Measurements from ENCODE around the gene MMP23B.
"Not testable (repeated sequence)": the region's sequence is repeated elsewhere in the genome, so short reads cannot be mapped to it uniquely, and the experiment has no call there.

The MMP23B gene

DNA sequence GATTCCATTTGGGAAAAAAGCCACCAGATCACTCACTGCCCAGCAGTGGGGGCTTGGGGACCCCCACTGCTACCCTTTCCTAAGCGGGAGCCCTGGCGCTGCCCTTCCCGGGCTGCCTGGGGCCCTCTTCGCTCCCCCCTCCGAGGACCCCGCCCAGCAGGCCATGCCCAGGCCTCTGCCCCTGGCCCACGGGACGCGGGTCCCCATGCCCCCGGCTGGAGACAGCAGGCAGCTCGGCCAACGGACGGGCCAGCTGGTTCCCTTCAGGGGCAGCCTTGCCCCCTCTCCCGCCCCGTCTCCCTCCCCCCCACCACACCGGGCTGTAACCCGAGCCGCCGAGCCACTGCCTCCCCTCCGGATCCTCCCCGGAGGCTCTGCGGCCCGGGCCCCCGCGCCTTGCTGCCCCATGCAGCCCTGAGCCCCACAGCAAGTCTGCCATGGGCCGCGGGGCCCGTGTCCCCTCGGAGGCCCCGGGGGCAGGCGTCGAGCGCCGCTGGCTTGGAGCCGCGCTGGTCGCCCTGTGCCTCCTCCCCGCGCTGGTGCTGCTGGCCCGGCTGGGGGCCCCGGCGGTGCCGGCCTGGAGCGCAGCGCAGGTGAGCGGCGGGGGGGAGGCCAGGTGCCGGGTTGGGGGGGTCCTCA is at the start of gene MMP23B:
MMP23B (plus strand) TSS at position 392 of the 639 bp plus-strand sequence; CDS start at position 438, 46 bp downstream.
- no peak for DNase-seq

DNA sequence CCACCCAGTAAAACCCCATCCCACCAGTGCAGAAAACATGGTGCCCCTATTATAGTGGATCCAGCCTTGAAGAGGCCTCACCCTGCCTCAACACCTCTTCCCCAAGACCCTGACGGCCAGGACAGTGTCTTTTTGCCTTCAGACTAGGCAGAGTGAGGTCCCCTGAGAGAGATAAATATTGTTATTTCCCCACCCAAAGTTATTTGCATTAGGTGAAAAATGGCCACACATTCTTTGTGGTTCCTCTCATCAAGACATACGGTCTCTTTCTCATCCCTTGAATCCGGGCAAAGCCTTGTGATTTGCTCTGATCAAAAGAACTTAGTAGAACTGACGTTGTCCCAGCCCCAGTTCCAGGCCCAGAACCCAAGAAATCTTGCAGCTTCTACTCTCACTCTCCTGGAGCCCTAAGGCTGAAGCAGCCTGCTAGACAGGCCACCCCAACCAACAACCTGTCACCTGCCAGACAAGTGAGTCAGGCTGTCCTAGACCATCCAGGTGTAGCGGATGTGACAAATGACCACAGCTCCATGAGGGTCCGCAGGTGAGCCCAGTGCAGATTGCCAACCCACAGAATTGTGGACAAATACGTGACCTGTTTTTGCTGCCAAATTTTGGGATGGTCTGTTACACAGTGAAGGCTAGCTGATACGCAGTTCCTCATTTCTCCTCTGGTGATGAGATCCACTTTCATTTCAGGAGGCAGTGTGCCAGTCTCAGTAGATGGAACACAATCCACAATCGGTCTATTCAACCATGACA is 49.2 kb upstream of the MMP23B start:
- DNase-seq: no peak

DNA sequence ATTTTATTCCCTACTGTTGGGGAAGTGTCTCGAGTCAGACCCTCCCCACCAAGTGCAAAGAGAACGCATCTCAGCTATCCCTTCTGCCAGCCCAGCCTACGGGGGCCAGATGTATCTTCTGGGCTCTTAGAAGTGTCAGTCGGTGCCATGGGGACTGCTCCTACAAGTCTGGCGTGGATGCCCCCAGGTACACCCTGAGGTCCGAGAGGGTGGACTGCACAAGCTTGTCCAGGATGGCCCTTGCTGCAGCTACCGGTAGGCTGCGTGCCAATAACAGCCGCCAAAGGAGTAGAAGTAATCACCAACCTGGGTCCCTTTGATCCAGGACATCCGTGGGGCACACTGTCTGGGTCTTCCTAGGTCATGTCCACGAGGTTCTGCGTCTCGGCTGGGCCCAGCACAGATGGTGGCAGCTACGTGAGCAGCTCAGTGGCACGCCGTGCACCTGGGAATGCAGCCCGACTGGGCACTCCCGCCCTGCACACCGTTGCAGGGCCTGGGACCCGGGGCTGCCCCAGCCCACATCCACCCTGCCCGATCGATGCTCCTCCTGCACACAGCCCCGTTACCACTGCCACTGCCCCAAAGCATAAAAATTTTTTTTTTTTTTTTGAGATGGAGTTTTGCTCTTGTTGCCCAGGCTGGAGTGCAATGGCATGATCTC is 48.5 kb upstream of the MMP23B start:
- DNase-seq: no peak

DNA sequence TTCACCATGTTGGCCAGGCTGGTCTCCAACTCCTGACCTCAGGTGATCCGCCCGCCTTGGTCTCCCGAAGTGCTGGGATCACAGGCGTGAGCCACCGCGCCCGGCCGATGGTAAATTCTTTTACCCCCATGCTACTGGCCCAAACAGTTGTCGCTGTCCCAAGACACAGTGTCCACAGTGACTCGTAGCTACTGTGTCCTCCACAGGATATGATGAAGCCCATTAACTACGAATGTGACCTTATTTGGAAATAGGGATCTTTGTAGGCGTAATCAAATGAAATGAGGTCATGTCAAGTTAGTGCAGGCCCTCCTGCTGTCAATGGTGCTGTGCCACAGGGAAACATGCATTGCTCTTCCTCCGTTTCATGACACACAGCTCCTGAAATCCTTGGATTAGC is 40.5 kb upstream of the MMP23B start:
- no peak for DNase-seq

DNA sequence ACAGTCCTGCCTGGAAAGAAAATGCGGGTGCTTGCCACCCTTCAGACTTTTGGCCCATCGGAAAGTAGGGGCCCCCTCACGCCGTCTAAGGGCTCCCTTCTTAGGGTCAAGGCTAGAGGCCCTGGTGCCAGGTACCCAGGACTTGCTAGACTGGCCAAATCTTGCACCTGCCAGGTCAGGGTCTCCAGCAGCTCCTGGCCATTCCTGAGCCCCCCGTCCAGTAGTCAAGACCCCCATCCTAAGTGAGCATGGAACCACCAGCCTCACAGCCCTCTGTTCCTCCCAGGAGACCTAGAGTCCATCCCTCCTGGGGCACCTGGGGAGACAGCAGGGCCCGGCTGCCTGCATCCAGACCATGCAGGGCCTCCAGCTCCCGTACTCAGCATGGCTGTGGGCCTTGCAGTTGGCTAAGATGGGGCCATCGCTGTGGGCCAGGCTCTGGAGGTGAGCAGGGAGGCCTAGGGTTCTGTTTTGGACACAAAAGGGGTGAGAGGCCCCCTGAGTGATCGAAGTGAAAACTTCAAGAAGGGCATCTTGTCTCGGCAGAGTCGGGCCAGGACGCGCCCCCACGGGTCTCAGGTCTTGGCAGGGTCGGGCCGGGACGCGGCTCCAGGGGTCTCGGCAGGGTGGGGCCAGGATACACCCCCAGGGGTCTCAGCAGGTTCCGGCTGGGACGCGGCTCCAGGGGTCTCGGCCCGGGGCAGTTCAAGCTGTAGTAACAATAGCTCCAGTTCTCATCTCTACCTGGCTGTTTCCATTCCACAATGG is 38.0 kb upstream of the MMP23B start:
- no peak for DNase-seq

DNA sequence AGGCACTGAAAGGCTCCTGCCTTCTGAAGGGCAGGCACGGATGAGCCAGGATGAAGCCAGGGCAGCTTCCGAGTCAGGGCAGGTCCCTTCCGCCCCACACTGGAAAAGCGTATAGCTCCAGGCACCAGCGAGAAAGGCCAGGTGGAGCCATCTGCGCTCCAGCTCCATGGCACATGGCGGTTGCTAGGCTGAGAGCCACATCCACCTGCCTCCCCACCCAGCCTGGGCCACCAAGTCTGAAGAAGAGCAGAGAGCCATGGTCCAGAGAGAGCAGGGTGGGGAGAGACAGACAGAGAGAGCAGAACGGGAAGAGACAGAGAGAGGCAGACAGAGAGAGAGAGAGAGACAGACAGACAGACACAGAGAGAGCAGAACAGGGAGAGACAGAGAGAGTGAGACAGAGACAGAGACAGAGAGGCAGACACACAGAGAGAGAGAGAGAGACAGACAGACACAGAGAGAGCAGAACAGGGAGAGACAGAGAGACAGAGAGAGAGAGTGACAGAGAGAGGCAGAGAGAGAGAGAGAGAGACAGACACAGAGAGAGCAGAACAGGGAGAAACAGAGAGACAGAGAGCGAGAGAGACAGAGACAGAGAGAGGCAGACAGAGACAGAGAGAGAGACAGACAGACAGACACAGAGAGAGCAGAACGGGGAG is 37.2 kb upstream of the MMP23B start:
- DNase-seq: no peak

DNA sequence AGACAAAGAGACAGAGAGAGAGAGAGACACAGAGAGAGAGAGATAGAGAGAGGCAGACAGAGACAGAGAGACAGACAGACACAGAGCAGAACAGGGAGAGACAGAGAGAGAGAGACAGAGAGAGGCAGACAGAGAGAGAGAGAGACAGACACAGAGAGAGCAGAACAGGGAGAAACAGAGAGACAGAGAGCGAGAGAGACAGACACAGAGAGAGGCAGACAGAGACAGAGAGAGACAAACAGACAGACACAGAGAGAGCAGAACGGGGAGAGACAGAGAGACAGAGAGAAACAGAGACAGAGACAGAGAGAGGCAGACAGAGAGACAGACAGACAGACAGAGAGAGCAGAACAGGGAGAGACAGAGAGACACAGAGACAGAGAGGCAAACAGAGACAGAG is 36.6 kb upstream of the MMP23B start:
- not testable (repeated sequence) for DNase-seq

DNA sequence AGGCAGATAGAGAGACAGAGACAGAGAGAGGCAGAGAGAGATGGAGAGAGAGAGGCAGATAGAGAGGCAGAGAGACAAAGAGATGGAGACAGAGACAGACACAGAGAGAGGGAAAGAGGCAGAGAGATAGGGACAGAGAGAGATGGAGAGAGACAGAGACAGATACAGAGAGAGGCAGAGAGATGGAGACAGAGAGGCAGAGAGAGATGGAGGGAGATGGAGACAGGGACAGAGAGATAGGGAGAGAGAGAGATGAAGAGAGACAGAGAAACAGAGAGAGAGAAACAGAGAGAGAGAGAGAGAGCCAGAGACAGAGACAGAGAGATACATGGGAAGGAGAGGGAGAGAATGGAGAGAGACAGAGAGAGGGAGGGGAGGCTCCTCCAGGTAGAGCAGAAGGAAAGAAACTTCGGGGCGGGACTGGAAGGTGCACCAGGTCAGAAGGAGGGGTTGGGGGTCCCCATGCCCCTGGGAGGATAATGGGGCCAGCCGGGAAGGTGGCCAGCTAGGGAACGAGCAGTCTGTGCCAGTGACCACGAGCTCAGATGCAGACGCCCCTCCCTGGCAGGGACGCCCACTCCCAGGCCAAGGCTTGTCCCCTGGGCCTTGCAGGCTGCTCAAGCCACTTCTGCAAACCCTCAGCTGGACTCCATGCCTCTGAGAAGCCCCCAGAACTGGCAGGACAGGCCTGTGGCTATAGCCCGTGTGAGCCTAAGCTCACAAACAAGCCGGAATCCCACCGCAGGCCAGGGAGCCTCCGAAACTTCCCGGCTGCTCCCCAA is 35.3 kb upstream of the MMP23B start:
- no peak for DNase-seq

DNA sequence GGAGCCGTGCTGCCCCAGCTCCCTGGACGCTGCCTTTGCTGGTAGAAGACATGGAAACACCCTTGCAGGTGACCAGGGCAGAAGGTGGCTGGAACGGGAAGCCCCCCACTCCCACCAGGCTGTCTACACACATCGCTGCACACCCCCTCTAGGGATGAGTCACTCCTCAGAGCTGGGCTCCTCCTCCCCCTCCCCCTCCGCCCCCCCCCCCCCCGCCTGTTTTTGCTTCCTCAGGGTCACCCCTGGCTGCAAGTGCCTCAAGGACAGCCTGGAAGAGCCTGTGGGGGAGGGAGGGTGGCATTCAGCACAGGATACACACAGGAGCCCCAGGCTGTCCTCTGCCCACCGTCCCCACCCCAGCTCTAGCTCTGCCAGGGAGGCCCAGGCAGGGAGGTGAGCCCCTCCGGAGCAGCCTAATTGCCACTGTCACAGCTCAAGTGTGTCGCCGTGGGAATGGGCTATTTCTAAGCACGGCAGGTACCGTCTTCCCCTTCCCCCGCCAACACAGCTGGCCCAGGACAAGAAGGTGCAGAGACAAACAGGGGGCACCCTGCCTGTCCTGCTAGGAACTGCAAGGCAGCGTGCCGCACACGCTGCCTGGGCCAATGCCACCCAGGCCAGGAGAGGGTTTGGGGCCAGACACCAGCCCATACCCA is 34.6 kb upstream of the MMP23B start:
- DNase-seq: no peak

DNA sequence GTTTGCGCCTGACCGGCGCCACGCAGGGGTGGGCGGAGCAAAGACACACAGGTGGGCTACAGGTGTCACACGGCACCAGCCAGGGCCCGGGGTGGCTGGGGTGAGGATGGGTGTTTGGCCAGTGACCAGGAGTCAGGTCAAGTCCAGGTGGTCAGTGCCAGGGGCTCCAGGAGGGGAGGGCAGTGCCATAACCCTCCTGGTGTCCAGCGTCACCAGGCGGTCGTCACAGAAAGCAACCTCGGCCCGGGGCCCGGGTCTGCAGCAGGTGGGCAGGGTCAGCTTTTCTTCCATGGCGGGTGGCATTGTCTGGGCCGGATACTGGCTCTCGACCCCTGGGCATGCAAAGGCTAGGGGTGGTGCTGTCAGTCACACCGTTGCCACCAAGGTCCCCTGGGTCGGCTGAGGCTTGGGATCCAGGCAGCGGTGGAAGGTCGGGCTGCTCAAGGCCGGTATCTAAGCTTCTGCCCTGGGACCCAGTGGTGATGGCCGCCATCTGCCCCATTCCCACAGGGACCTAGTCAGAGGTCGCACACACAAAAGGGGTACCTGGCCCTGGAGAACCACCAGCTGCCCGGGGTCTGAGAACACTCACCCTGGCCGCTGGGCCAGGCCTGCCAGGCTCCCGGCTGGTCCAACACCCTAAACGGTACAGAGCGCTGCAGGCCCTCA is 33.8 kb upstream of the MMP23B start:
- no peak for DNase-seq

DNA sequence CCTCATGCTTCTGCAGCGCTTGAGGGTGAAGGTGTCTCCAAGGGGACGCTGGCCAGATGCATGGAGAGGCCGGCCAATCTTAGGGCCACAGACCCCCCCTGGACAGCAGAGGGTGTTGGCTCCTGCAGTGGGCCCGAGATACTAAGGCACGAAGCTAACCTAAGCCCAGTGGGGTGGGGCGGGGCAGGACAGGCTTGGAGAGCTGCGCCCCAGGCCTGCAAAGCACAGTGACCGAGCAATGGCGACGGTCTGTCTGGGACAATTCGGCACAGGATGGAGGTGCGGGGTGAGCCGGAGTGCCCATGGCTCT is 33.3 kb upstream of the MMP23B start:
- no peak for DNase-seq

DNA sequence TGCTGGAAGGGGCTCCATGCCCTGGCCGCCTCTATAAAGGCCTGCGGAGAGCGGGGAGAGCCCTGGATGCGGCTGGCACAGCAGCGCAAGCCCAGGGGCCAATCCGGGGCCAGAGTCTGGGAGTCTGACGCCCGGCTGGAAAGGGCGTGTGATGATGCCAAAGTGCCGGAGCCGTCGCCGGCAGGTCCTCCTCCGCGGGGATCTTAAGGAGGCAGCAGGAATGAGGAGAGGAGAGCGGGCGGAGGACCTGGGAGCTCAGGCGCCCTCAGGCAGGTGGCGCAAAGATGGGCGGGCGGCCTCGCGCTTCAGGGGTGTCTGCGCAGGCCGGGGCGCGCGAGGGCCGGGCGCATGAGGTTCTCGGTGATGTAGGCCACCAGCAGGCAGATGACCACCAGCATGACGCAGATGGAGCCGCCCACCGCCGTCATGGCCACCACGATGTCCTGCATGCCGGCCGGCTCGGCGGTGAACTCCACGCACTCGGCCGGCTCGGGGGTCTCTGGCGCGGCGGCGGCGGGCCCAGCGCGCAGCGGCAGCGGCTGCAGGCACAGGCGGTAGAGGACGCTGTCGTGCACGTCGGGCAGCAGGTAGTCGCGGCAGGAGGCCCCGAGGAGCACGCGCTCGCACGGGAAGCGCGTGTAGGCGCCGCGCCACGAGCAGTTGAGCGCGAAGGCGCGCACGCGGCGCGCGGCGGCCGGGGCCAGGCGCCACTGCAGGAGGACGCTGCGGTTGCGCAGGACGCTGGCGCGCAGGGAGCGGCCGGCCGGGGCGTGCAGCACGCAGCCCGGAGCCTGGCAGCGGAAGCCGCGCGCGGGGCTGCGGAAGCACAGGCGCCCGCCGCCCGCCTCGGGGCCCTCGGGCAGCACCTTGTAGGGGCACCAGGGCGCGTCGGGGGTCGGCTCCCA is 32.7 kb upstream of the MMP23B start:
- no peak for DNase-seq

DNA sequence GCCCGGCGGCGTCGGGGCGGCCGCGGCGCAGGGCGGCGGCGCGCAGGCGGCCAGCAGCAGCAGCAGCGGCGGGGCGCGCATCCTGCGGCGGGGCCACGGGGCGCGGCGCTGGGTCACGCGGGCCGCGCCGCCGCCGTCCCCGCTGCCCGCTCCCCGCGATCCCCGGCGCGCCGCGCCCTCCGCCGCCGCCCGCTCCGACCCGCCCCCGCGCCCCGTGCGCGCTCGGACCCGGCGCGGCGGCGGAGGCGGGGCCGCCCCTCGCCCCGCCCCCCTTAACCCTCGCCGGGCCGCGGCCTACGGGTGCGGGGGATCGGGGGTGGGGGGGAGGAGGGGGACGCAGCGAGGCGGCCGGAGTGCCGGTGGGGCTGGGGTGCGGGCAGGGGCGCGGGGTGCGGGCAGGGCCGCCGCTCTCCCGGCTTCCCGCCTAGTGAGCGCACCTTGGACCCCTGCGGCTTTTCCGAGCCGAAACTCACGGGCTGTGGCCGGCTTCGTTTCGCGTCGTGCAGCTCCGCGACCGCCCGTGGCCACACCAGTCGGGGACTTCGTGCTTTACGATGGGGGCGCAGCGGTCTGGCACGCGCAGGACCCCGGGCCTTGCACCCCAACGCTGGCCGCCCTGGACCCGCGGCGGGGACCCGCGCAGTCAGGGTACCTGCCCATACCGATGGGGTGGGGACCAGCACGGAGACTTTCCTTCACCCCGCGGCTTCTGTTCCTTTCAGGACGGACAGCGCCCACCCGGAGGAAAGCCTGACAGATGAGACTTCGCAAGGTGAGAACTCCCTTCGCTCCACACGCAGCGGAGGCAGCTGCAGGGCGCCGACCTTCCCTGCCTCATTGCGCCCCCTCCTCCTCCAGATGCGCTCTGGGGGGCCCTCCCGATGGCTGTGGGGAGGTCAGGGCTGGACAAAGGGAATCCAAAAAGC is 31.8 kb upstream of the MMP23B start, which contains the start of gene FNDC10:
FNDC10 (minus strand) TSS at position 201 of the 926 bp plus-strand sequence; CDS start at position 81, 120 bp downstream.
- no peak for DNase-seq

DNA sequence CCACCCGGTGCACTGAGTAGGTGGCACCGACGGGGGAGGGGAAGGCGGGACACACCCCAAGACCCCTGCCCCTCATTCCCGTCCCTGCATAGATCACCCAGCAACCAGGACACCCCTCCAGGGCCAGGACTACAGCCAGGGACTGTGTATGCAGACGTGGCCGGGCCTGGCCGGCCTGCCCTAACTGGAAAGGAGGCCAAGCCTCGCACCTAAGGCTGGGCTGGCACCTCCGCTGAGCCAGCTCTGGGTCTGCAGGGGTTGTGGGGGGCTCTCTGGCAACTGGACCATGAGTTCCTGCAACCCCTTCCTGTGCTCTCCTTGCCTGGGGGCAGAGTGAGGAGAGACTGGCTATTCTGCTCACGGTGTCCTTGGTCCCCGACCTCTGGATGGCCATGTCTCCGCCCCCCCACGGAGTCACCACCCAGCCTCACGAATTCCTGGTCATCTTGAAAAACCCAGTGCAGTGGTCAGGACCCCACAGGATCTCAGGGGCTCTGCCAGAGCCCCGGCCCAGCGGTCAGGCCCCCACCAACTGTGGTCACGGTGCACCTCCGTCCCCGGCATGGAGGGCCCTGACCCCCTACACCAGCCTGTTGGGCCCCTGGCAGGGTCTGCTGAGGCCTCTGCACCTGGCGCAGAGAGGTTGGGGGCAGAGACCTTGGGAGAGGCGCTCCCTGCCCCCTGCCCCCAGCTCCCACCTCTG is 31.0 kb upstream of the MMP23B start:
- no peak for DNase-seq

DNA sequence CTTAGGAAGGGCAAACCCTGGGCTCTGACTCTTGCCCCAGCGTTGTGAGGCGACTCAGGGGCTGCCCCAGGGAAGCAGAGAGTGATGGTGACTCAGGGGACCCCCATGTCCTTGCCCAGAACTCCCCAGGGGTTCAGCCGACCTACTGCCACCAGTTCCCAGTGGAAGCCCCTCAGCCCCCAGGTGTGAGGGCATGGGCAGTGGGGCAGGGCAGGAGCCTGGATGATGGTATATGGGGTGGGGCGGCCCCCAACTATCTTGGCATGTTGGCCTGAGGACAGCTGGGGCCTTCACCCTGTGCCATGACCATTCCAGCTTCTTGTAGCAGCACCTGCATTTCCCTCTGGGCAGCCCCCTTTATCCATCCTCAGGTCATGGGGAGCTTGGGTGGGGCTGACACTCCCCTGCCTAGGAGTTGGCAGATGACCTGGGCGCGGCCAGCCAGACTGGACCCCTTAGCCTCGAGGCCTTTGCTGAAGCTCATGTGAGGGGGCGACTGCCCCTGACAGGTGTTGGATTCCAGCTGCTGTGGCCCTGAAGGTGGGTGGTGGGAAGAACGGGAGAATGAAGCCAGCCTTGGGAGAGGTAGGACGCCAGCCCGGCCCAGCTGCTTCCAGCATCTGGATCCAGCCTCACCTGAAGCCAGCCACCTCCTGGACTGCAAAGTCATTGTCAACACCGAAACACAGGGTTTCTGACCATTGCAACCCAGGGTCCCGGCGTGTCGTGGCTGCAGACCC is 30.2 kb upstream of the MMP23B start:
- no peak for DNase-seq

DNA sequence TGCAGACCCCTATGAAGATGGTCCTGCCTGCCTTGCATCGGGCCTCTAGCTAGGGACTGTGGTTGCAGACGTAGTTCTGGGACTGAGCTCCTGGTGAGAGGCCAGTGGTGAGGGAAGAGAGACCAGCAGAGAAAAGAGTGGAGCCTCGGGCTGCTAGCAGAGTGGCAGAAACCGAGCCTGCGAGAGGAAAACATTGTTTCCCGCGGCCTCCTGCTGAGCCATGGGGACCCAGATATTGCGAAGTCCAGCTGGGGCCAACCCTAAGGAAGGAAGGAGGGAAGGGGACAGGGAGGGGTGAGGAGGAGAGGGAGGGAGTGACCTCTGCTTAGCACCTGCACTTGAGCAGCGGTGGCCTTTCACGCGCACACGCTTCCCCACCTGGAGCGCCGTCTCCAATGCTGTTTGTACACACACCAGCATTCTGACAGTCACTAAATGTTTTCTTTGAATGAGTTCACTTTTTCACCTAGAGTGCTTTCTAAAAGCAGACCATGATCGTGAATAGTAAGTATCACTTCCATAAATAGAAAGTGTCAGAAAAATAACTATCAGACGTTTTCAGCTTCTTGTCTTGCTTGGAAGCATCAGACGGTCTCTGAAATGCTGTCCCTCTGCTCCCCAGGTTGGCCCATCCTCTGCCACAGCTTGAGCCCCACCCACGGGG is 29.5 kb upstream of the MMP23B start:
- DNase-seq: no peak

Data from NCI-H1105 (cell line).